ENCODE measurements around the gene ATP5F1D.

The ATP5F1D gene

DNA sequence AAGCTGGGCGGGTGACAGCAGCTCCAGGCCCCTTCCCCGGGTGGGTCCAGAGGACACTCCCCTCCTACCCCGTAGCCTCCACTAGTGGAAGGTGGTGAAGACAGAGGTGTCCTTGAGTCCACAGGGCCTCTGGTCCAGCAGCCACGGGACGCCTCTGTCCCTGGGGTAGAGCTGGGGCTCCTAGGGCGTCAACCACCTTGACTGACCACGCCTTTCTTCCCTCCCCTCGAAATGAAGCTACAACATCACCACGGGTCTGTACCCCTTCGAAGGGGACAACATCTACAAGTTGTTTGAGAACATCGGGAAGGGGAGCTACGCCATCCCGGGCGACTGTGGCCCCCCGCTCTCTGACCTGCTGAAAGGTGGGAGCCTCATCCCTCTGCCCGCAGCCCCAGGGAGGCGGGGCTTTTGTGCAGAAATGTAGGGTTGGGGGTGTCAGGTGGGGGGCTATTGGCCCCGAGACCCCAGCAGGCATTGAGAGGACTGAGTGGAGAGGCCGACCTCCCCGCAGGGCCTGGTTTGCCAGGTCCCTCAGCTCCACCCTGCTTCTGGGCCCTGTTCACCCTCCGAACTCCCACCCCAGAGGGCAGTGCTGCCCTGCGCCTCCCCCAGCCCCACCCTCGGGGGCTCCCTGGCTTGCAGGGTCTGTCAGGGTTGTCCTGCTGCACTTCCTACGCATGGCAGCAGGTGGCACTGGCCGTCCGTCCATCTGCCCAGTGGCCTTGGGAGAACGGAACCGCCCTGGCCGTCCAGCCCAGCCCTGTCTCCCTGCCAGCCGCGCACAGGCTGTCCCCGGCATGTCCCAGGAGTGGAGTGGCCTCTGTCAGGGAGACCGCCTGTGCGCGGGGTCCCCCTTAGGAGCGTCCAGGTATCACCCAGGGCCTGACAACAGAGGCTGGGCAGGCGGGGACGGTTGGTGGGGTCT lies 20.3 kb upstream of the ATP5F1D start:
- no peak for DNase-seq

DNA sequence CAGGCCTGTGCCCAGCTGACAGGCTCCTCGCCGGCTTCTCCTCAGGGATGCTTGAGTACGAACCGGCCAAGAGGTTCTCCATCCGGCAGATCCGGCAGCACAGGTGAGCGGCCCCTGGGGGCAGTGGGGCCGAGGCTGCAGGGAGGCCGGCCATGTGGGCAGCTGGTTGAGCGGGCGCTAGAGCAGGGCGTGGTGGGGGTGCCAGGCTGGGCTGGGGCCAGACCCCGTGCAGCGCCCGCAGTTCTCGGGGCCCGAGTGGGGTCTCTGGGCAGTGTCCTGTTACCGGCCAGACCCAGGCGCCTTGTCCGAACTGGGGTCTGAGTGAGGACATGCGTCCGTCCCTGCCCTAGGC lies 19.7 kb upstream of the ATP5F1D start:
- no peak for DNase-seq

- no peak for DNase-seq
These were observed 19.2 kb upstream of the ATP5F1D start for GRCh38 chr19:1222394-1222793.

DNA sequence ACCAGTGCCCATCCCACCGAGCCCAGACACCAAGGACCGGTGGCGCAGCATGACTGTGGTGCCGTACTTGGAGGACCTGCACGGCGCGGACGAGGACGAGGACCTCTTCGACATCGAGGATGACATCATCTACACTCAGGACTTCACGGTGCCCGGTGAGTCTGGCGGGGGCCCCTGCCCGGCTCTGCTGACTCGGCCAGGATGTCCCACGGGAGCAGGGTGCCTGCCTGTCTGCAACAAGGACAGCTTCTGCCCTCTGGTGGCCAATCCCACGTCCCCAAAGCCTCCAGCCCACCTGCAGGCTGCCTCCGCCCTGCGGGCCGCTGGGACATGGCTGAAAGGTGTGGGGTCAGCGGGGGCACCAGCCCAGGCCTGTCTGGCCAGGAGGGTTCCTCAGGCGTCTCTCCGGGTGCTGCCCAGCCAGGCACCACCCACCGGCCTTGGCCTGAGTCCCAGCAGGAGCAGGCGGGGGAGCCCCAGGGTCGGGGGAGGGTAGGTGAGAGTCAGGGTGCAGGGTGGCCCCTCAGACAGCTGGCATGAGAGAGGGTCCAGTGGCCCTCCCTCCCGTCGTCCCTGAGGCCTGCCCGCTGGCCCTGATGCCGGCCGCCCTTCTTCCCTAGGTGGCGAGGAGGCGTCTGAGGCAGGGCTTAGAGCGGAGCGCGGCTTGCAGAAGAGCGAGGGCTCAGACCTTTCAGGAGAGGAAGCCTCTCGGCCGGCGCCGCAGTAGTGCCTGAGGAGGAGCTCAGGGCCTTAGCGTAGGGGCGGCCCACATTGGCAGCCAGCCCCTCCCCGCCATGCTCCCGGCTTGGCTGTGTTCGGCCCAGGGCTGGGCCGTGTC lies 18.3 kb upstream of the ATP5F1D start:
- no peak for DNase-seq

DNA sequence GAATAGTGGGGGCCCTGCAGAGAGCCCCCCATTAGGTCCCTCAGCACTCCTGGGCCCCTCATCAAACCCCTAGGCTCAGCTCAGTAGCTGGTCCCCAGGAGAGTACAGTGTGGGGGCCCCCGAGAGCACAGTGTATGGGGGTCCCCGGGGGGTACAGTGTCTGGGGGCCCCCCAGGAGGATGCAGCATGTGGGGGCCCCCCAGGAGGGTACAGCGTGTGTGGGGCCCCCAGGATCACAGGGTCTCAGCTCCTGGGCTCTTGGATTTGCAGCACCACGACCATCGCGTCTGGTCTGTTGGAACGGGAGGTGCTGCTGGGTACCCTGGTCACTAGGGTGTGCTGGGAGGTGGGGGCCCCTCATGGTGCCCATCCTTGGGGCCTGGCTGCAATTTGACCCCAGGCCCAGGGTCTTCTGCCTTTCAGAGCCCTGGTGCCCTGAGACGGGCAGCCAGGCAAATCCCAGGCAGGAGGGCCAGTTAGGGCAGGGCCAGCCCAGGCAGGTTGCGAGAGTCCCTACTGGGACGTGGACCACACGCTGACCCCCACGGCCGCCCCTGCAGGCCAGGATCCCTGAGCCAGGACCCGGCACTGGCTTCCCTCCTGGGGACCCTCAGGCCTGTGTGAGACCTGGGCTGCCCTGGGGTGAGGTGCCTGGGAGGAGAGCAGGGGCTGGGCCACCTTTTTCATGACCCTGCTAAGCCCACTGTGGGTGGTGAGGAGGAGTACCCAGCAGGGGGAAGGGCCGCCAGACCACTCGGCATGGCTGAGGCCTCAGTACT lies 17.3 kb upstream of the ATP5F1D start:
- DNase-seq, result no peak

GRCh38 chr19:1224847-1225246 lies 16.7 kb upstream of the ATP5F1D start:
- no peak for DNase-seq

GRCh38 chr19:1225440-1226226 lies 15.9 kb upstream of the ATP5F1D start:
- no peak for DNase-seq

DNA sequence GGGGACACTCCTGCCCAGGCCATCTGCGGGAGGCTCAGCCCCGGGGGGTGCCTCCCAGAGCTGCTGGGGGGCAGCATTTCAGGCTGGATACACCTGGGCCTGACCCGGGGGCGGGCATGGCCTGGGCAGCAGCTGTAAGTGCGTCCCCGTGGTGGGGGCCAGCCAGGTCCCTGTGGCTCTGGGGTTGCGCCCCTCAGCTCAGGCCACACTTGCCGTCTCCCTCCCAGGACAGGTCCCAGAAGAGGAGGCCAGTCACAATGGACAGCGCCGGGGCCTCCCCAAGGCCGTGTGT lies 15.4 kb upstream of the ATP5F1D start:
- no peak for DNase-seq

DNA sequence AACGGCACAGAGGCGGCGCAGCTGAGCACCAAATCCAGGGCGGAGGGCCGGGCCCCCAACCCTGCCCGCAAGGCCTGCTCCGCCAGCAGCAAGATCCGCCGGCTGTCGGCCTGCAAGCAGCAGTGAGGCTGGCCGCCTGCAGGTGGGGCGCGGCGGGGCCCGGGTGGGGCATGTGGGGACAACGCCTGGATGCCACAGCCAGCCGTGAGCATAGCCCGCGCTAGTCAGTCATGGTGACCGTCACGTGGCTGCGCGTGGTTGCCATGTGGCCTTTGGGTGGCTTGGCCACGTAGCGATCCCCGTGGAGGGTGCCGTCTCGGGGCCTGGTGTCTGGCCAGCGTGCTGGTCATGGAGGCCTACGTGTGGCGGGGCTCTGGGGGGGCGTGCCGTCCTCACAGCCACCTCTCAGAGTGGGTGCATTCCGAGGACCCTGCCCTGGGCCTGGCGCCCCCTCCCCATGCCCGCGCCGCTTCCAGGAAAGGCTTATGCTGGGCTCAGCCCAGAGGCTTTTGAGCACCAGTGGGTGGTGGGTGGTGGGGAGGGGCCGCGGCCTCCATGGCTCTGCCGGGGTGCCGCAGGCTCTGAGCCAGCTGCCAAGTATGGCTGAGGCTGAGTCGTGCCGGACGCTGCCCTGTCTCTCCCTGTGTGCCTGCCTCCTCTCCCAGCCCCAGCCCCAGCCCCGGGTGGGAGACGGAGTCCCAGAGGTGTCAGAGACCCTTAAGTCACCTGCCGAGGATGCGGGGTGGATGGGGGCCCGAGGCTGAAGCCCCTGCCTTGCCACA lies 14.8 kb upstream of the ATP5F1D start:
- DNase-seq, result no peak

GRCh38 chr19:1227304-1228054 lies 14.1 kb upstream of the ATP5F1D start:
- no peak for DNase-seq

DNA sequence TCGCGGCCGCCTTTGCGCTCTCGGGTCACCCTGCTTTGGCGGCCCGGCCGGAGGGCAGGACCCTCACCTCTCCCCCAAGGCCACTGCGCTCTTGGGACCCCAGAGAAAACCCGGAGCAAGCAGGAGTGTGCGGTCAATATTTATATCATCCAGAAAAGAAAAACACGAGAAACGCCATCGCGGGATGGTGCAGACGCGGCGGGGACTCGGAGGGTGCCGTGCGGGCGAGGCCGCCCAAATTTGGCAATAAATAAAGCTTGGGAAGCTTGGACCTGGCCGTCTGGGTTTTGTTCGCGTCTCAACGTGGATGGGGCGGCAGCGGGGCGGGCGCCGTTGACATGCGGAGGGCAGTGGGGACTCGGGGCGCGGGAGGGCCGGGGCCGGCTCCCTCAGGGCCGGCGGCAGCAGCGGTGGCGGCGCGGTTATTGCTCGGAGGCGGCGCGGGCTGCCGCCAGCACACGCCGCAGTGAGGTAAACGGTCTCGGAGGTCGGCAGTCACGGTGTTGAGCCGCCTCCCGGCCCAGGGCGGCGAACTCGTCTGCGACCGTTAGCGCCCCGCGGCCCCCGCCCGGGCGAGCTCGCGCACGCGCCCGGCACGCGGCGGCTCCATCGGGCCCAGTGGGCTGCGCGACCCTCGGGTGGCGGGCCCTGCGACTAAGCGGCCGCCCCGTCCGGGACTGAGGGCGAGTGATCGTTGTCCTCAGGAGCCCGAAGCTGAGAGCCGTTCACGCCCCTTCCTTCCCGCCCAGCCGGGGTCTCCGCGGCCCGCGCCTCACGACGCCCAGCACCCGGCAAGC lies 13.2 kb upstream of the ATP5F1D start:
- DNase-seq, result no peak

- no peak for DNase-seq
These were observed 12.3 kb upstream of the ATP5F1D start for GRCh38 chr19:1229056-1229923.

GRCh38 chr19:1229924-1230782 lies 11.4 kb upstream of the ATP5F1D start:
- no peak for DNase-seq

GRCh38 chr19:1230783-1231489 lies 10.6 kb upstream of the ATP5F1D start:
- DNase-seq, result no peak

DNA sequence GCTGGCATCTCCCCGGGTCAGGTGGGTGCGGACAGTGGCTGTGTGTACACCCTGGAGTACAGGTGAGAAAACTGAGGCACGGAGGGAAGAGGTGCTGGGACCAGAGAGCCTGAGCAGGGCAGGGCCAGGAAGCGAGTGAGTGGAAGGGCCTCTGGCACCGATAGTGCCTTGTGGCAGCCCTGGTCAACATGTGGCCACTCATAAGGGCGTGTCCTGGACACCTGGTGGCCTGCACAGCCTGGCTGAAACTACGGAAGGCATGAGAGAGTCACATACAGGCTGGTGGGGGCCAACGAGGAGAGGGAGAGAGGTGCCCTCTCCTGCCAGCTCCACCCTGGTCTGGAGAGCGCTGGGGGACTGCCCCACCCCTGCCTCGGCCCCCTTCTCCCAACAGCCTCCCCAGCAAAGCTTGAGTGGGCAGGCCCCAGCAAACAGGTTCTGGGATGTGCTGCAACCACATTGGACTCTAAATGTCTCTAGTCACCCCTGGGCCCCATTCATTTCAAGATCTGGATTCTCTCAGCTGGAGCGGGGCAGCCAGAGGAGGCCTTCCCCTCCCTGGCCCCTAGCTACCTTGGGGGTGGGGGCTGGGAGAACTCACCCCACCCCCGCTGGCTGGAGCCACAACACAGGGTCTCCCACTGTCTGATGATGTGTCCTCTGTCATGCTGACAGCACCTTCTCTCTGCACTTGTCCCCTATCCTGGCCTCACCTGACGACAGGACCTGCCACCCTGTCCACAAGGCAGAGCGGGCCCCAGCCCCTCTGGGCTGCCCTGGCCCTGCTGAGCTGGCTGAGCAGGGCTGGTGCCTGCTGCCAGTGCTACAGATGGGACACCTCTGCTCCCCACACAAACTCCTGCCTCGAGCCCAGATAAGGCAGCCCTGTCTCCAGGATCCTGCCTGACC lies 9.6 kb upstream of the ATP5F1D start:
- no peak for DNase-seq

GRCh38 chr19:1232652-1233072 lies 8.9 kb upstream of the ATP5F1D start:
- DNase-seq, result no peak
